HEK293T (cell line): ENCODE results near the gene ADCY3.

Experiments
- CTCF ChIA-PET: fragments of 350-600 bp; formaldehyde crosslinking; extraction: SDS; loops from one replicate; lab custom pipeline; 2021; ENCODE audit warnings: antibody characterized with exemption, inconsistent platforms; lab: Yijun Ruan, JAX
- POLR2A ChIA-PET: fragments of 350-600 bp; formaldehyde crosslinking; extraction: SDS; loops from one replicate; lab custom pipeline; 2020; ENCODE audit warnings: antibody characterized with exemption, inconsistent platforms; lab: Yijun Ruan, JAX
- DNase-seq: peaks from one replicate; pipeline ENCODE4 v3.0.0; 2012; ENCODE audit warnings: mixed read lengths; ENCODE audit errors: extremely low spot score
- ARNT ChIP-seq: fragments of 450-650 bp; IDR thresholded peaks from 2 replicates; pipeline ENCODE4 v1.6.1; 2017; ENCODE audit warnings: mild to moderate bottlenecking
- BHLHE40 ChIP-seq: fragments of 450-650 bp; IDR thresholded peaks from 2 replicates; pipeline ENCODE4 v1.6.1; 2016; ENCODE audit warnings: mild to moderate bottlenecking, moderate library complexity, borderline replicate concordance
- CTBP1 ChIP-seq: fragments of 450-650 bp; IDR thresholded peaks from 2 replicates; pipeline ENCODE4 v1.6.1; 2016; ENCODE audit warnings: borderline replicate concordance
- ELF4 ChIP-seq: fragments of 450-650 bp; IDR thresholded peaks from 2 replicates; pipeline ENCODE4 v1.6.1; 2017; ENCODE audit warnings: antibody characterized with exemption
- FOXA1 ChIP-seq: fragments of 450-650 bp; IDR thresholded peaks from 2 replicates; pipeline ENCODE4 v1.6.1; 2016; ENCODE audit warnings: mild to moderate bottlenecking
- FOXK2 ChIP-seq: fragments of 450-650 bp; IDR thresholded peaks from 2 replicates; pipeline ENCODE4 v1.6.1; 2016; ENCODE audit warnings: mild to moderate bottlenecking
- FOXM1 ChIP-seq: fragments of 450-650 bp; IDR thresholded peaks from 2 replicates; pipeline ENCODE4 v1.6.1; 2017; ENCODE audit warnings: mild to moderate bottlenecking, borderline replicate concordance
- HDGF ChIP-seq: fragments of 450-650 bp; IDR thresholded peaks from 2 replicates; pipeline ENCODE4 v1.6.1; 2017; ENCODE audit warnings: antibody characterized with exemption, borderline replicate concordance
- L3MBTL2 ChIP-seq: fragments of 450-650 bp; conservative IDR thresholded peaks from 2 replicates; pipeline ENCODE4 v1.6.1; 2016; ENCODE audit warnings: mild to moderate bottlenecking
- LEF1 ChIP-seq: fragments of 450-650 bp; IDR thresholded peaks from 2 replicates; pipeline ENCODE4 v1.6.1; 2017; ENCODE audit warnings: mild to moderate bottlenecking, borderline replicate concordance
- NFRKB ChIP-seq: fragments of 450-650 bp; IDR thresholded peaks from 2 replicates; pipeline ENCODE4 v1.6.1; 2016; ENCODE audit warnings: mild to moderate bottlenecking, moderate library complexity
- SP1 ChIP-seq: fragments of 450-650 bp; IDR thresholded peaks from 2 replicates; pipeline ENCODE4 v1.6.1; 2017
- SUZ12 ChIP-seq: fragments of 450-650 bp; IDR thresholded peaks from 2 replicates; pipeline ENCODE4 v1.6.1; 2016; ENCODE audit warnings: mild to moderate bottlenecking
- TARDBP ChIP-seq: fragments of 450-650 bp; IDR thresholded peaks from 2 replicates; pipeline ENCODE4 v1.6.1; 2016
- ZNF384 ChIP-seq: fragments of 450-650 bp; IDR thresholded peaks from 2 replicates; pipeline ENCODE4 v1.6.1; 2016
- TF ChIP-seq, protein P1 (sequence below): fragments of 450-650 bp; IDR thresholded peaks from 2 replicates; pipeline ENCODE4 v1.6.1; 2016

Gene ADCY3

GRCh38 chr2:24924732-24925131 lies 4.7 kb upstream of the ADCY3 start:
- ChIA-PET POLR2A (no interaction called here), CTCF (no interaction called here)
- no peak for DNase-seq
- TF ChIP-seq FOXM1 (no peak), LEF1 (no peak), ZNF384 (no peak), ELF4 (no peak), NFRKB (no peak), HDGF (no peak), FOXA1 (no peak), FOXK2 (no peak), L3MBTL2 (no peak), CTBP1 (no peak), SUZ12 (no peak), SP1 (no peak), BHLHE40 (no peak), TARDBP (no peak), ARNT (no peak)
- TF ChIP-seq, protein P1, sequence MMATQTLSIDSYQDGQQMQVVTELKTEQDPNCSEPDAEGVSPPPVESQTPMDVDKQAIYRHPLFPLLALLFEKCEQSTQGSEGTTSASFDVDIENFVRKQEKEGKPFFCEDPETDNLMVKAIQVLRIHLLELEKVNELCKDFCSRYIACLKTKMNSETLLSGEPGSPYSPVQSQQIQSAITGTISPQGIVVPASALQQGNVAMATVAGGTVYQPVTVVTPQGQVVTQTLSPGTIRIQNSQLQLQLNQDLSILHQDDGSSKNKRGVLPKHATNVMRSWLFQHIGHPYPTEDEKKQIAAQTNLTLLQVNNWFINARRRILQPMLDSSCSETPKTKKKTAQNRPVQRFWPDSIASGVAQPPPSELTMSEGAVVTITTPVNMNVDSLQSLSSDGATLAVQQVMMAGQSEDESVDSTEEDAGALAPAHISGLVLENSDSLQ: no peak

GRCh38 chr2:24924266-24924665 lies 4.2 kb upstream of the ADCY3 start:
- TF ChIP-seq SUZ12 (no peak), CTBP1 (no peak), FOXA1 (no peak), TARDBP (no peak), ZNF384 (no peak), ELF4 (no peak), LEF1 (no peak), L3MBTL2 (no peak)
- POLR2A ChIA-PET: interaction anchor here (0.6 kb wide), 1 partner anchor 13 kb away, joined by 3 read pairs; no protein-coding TSS in a partner anchor
- CTCF ChIA-PET: no interaction called here
- no peak for DNase-seq

DNA sequence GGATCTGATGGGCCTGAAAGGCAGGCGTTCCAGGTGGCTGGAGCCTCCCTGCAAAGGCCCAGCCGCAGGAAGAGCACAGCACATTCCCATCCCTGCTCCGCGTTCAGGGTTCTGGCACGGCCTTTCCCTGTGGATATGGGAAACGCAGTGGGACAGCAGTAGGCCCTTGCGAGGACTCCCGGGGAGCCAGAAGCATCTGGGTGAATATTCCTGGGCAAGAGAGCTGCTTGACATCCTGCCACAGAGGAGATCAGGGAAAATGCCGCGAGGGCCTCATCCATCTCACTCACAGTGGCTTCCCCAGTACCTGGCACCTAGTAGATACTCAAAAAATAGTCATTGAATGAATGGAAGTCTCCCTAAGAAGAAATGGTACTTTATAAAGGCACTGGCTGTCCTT lies 3.1 kb upstream of the ADCY3 start:
- TF ChIP-seq ZNF384 (no peak), SP1 (no peak), FOXM1 (no peak), L3MBTL2 (no peak), HDGF (no peak), BHLHE40 (no peak), TARDBP (no peak), NFRKB (no peak), SUZ12 (no peak), ARNT (no peak), ELF4 (no peak), CTBP1 (no peak), FOXA1 (no peak), FOXK2 (no peak), LEF1 (no peak)
- TF ChIP-seq, protein P1: no peak
- ChIA-PET POLR2A (no interaction called here), CTCF (no interaction called here)
- DNase-seq: no peak

- no peak for TF ChIP-seq TARDBP
- TF ChIP-seq ZNF384: no peak
- TF ChIP-seq FOXA1: no peak
- no peak for TF ChIP-seq NFRKB
- no peak for TF ChIP-seq FOXK2
- TF ChIP-seq CTBP1: no peak
- TF ChIP-seq, protein P1: no peak
- no peak for TF ChIP-seq LEF1
- no peak for TF ChIP-seq SP1
- TF ChIP-seq HDGF: no peak
- no peak for TF ChIP-seq BHLHE40
- TF ChIP-seq SUZ12: no peak
- no peak for TF ChIP-seq ELF4
- TF ChIP-seq ARNT: no peak
- no peak for TF ChIP-seq L3MBTL2
- no peak for TF ChIP-seq FOXM1
- DNase-seq: no peak
- POLR2A ChIA-PET: no interaction called here
- CTCF ChIA-PET: no interaction called here
Observed at GRCh38 chr2:24922556-24922955, 2.5 kb upstream of the ADCY3 start.

DNA sequence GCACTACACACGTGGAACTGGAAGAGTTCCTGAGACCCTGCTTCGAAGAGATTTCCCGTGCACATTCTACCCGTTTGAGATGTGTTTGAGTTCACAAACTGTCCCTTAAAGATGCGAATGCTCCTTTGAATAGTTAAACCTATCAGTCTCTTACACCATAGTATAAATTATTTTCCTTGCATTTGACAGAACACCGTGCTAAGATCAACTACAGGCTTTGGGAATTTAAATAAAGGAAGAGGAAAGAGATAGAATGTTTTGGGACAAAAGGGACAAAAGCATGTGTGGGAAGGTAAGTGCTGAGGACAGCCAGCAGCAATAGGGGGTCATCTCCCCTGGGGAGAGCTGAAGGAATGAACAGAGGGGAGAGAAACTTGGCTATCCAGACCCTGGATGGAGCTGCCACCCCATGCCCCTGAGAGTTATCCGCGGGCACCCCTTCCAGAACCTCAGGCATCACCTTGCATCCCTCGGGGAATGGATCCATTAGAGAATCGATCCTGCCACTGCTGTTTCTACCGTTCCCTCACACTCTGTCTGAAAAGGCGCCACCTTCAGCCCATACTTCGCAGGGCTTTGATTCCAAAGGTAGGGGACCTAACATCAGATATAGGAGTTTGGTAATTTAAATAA lies 888 bp upstream of the ADCY3 start:
- POLR2A ChIA-PET: interaction anchor here (1.1 kb wide), 1 partner anchor 10 kb away, joined by 3 read pairs; no protein-coding TSS in a partner anchor
- TF ChIP-seq NFRKB (no peak), LEF1 (no peak), BHLHE40 (no peak), ZNF384 (no peak), L3MBTL2 (peak; percentile 52; the same call in 1 of the 2 replicates), FOXK2 (no peak), HDGF (no peak), FOXA1 (no peak)
- CTCF ChIA-PET: no interaction called here
- peak; percentile 50 for DNase-seq
